ENCODE results near the gene RNF26.

- TF ChIP-seq CTCF (IDR thresholded peaks at IDR 0.05) (no peak), POLR2A (IDR thresholded peaks at IDR 0.05) (no peak)
Measured at GRCh38 chr11:119300198-119300964, 33.9 kb upstream of the RNF26 start.
